GM04504 (cell line): ENCODE measurements around the gene THADA.
A peak's percentile ranks its signal among the peaks of the same experiment; 100 is the strongest.

Experiments
- DNase-seq: peaks from one replicate; pipeline ENCODE4 v3.0.0-alpha.2; 2012; ENCODE audit warnings: low read depth

Gene THADA

GRCh38 chr2:43324259-43325106 lies 271.4 kb downstream of the THADA start:
- no peak for DNase-seq

- no peak for DNase-seq
Observed at GRCh38 chr2:43323857-43324256, 272.0 kb downstream of the THADA start.

GRCh38 chr2:43321446-43321845 lies 274.4 kb downstream of the THADA start:
- DNase-seq = no peak

- no peak for DNase-seq
Observed at GRCh38 chr2:43319541-43319940, 276.3 kb downstream of the THADA start.

- DNase-seq = no peak
Observed at GRCh38 chr2:43318791-43319190, 277.0 kb downstream of the THADA start.

- DNase-seq = no peak
Observed at GRCh38 chr2:43317680-43318079, 278.2 kb downstream of the THADA start.

GRCh38 chr2:43317194-43317593 lies 278.6 kb downstream of the THADA start:
- DNase-seq = no peak

- DNase-seq = no peak
Observed at GRCh38 chr2:43315482-43315881, 280.4 kb downstream of the THADA start.

- DNase-seq = no peak
Observed at GRCh38 chr2:43314299-43314927, 281.4 kb downstream of the THADA start.

GRCh38 chr2:43313642-43314017 lies 282.2 kb downstream of the THADA start:
- no peak for DNase-seq

GRCh38 chr2:43312755-43313641 lies 282.8 kb downstream of the THADA start:
- peak; percentile 58 for DNase-seq

GRCh38 chr2:43311276-43311675 lies 284.6 kb downstream of the THADA start:
- no peak for DNase-seq

- no peak for DNase-seq
Observed at GRCh38 chr2:43309935-43310334, 285.9 kb downstream of the THADA start.

- no peak for DNase-seq
Observed at GRCh38 chr2:43307973-43308372, 287.9 kb downstream of the THADA start.

GRCh38 chr2:43307046-43307445 lies 288.8 kb downstream of the THADA start:
- DNase-seq = no peak

GRCh38 chr2:43306197-43306596 lies 289.6 kb downstream of the THADA start:
- no peak for DNase-seq

- no peak for DNase-seq
Observed at GRCh38 chr2:43305517-43305916, 290.3 kb downstream of the THADA start.

- DNase-seq = no peak
Observed at GRCh38 chr2:43305012-43305411, 290.8 kb downstream of the THADA start.

- DNase-seq = no peak
Observed at GRCh38 chr2:43303889-43304288, 291.9 kb downstream of the THADA start.

GRCh38 chr2:43302961-43303494 lies 292.8 kb downstream of the THADA start:
- DNase-seq = no peak

- DNase-seq = no peak
Observed at GRCh38 chr2:43302182-43302960, 293.5 kb downstream of the THADA start.
